ENCODE results near the gene DPPA5. TPM values are rescaled to one million over a fixed set of nuclear protein-coding genes. Genes with fewer than 3 reads are reported as not detected.
A peak's percentile ranks its signal among the peaks of the same experiment; 100 is the strongest.
"Not testable (repeated sequence)": the region's sequence is repeated elsewhere in the genome, so short reads cannot be mapped to it uniquely, and the experiment has no call there.

The DPPA5 gene
- total RNA-seq, result not detected

GRCh38 chr6:73353636-73354593, at the start of gene DPPA5:
DPPA5 (minus strand) TSS chr6:73354276; CDS start chr6:73354225, 51 bp downstream.
- DNase-seq, result no peak

DNA sequence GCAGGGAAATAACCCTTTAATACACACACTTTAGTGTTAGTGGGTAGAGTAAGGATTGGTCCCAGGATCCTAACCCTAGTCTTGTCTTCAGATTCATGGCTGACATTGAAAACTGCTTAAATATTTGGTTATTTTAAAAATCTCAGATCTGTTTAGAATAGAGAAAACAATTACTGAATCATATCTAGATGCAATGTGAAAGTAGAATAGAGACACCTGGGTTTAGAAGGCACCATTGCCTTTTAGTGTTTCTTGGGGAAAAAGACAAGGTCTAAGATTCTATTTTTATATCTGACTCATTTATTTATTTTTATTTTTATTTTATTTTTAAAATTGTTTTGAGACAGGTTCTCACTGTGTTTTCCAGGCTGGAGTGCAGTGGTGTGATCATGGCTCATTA, 46.6 kb upstream of the DPPA5 start:
- DNase-seq, result no peak

- no peak for DNase-seq
These were observed 41.8 kb upstream of the DPPA5 start for GRCh38 chr6:73395875-73396274.

DNA sequence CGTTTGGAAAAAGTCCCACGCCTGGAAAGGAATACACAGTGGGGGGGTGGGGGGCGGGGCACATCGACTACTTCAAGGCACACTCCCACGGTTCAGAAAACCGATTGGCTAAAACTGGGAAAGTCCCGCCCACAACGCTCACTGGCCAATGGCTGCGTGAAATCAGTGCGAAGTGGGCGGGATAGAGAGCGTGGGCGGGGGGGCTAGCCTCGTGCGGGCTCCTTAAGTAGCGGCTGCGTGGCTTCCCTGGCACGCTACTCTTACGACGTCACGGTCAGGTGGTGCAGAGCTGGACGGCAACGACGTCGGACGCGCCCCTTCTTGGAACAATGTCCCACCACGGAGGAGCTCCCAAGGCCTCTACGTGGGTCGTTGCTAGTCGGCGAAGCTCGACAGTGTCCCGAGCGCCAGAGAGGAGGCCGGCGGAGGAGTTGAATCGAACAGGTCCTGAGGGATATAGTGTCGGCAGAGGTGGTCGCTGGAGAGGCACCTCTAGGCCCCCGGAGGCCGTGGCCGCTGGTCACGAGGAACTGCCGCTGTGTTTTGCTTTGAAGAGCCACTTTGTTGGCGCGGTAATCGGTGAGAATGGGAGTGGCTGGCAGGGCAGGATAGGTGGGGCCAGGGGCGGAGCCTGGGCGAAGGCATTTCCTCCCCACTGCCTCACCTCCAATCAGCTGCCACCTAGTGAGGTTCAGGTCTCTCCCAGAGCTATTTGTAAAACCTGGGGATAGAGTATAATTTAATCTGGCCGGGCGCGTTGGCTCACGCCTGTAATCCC, 40.7 kb upstream of the DPPA5 start, which contains the start of gene DDX43:
DDX43 (plus strand) TSS at position 252 of the 778 bp plus-strand sequence; CDS start at position 330, 78 bp downstream.
- no peak for DNase-seq

DNA sequence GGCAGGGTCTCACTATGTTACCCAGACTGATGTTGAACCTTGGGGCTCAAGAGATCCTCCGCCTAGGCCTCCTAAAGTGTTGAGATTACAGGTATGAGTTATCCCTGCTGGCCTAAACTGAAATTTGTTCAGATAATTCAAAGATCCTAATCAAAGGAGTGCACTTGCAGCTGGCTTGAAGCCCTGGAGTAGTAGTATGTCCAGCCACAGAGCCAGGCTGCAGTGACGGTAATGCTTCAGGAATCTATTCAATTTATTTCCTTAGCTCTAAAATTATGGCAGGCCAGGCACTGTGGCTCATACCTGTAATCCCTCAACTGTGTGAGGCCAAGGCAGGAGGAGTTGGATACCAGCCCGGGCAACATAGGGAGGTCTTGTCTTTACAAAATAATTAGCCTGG, 39.2 kb upstream of the DPPA5 start:
- DNase-seq, result no peak

DNA sequence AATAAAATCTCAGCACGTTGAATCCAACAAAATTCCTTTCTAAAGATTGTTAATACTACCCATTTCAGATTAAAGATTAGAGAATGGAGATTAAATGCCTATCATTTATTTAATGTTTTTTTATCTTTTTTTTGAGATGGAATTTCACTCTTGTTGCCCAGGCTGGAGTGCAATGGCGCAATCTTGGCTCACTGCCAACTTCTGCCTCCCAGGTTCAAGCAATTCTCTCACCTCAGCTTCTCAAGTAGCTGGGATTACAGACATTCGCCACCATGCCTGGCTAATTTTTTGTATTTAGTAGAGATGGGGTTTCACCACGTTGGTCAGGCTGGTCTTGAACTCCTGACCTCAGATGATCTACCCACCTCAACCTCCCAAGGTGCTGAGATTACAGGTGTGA, 38.1 kb upstream of the DPPA5 start:
- DNase-seq, result not testable (repeated sequence)

DNA sequence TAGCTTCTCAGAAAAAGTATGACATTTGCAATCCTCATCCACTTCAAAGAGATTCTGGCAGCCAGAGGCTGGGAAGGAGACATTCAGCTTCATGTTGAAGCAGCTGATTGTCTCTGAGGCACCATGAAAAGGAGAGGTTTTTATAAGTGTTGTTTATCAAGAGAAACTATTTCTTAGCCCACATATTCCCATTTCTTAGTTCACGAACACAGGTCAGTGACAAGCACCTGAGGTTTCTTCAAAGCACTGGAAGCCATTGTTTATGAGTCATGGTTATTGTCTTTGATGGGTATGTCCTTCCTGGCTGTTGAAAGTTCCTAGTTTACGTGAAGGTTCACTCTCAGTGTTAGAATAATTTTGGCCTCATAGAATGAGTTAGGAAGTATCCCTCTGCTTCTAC, 37.6 kb upstream of the DPPA5 start:
- no peak for DNase-seq

DNA sequence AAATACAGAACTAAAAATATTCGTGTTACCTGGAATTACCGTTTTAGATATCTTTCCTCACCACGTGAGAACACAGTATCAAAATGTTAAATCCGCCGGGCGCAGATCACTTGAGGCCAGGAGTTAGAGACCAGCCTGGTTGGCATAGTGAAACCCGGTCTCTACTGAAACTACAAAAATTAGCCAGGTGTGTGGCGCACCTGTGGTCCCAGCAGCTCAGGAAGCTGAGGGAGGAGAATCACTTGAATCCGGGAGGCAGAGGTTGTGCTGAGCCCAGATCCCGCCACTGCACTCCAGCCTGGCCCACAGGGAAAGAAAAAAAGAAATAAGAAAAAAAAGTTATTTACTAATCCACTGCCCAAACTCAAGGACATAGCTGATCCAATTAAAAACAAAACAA, 35.8 kb upstream of the DPPA5 start:
- no peak for DNase-seq

- peak; percentile 1 for DNase-seq
These were observed 34.9 kb upstream of the DPPA5 start for GRCh38 chr6:73388800-73389512.

- DNase-seq, result no peak
These were observed 34.3 kb upstream of the DPPA5 start for GRCh38 chr6:73388433-73388799.

- DNase-seq, result no peak
These were observed 28.5 kb upstream of the DPPA5 start for GRCh38 chr6:73382462-73383113.

DNA sequence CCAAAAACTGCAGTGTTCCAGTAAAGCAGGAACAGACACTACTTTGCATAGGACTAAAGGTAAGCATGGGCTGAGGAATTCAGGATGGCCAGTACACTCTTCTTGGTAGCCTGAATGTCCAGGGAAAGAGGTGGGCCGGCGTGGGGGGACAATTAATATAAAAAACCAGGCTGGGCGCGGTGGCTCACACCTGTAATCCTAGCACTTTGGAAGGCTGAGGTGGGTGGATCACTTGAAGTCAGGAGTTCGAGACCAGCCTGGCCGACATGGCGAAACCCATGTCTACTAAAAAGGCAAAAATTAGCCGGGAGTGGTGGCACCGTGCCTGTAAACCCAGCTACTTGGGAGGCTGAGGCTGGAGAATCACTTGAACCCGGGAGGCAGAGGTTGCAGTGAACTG, 27.5 kb upstream of the DPPA5 start:
- not testable (repeated sequence) for DNase-seq

GRCh38 chr6:73377225-73377624, 23.1 kb upstream of the DPPA5 start:
- no peak for DNase-seq

- DNase-seq, result no peak
These were observed 21.1 kb upstream of the DPPA5 start for GRCh38 chr6:73375216-73375615.

DNA sequence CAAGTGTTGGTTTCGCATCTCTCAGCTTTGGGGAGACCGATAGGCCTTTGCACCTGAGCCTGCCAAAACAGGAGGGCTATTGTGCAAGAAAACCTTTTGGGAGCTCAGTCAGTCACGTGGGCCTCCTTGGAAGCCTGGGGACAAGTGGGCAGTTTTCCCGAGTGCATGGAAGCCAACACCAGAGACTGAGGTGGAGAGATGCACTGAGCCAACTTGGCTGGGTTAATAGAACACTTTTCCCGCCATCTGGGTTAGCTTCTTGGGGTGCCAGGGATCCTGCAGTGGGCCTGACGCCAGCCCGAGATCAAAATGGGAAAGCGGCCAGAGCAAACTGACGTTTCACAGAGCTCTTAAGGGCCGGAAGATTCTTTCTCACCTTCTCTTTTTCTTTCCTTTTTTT, 18.4 kb upstream of the DPPA5 start:
- DNase-seq, result no peak

DNA sequence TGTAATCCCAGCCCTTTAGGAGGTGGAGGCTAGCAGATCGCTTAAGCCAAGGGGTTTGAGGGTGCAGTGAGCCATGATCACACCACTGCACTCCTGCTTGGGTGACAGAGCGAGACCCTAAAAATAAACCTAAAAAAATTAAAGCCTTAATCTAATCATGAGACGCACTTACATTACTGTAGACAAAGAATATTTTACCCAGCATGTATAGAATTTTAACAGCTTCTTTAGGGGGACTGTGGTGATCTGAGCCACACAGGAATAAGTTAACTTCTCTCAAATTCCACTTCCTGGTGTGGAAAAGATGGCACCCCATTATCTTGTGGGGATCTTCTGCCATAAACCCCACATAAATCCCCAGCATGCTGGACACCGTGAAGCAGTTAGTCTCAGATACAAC, 17.9 kb upstream of the DPPA5 start:
- no peak for DNase-seq

DNA sequence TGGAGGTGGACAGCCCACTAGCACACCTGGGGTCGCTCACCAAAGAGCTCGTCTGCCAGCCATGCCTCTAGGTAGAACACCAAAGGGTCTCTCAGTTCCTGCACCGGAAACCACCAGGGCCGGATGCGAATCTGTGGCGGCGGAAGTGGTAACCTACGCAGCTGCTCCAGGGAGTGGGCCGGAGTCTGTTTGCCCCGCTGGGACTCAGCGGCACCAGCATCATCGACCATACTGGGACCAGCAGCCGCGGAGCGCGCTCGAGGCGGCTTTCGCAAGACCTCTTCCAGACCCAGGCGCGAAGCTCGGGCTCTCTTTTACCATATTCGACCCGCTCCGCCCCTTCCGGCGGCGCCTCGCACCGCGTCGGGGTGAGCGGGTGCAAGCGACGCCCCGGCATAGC, 15.5 kb upstream of the DPPA5 start, which contains the start of gene OOEP:
OOEP (minus strand) TSS at position 335 of the 400 bp plus-strand sequence; CDS start at position 230, 105 bp downstream.
- no peak for DNase-seq

DNA sequence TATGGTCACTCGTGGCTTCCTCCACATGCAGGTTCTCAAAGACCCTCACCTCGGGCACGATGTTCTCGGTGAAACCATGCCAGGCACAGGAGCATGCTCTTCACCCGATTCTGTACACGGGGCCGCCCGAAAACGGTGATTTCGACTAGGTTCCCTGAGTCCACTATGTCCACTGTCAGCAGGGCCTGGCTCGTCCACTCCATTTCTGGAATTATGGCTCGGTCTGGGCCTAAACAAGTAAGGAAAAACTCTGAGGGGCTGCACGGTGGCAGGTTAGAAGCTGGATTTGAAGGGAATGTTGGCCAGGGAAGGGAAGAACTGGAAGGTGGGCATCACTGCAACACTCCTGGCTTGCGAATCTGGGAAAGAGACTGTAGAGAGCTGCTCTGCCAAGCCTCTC, 15.1 kb upstream of the DPPA5 start:
- no peak for DNase-seq

DNA sequence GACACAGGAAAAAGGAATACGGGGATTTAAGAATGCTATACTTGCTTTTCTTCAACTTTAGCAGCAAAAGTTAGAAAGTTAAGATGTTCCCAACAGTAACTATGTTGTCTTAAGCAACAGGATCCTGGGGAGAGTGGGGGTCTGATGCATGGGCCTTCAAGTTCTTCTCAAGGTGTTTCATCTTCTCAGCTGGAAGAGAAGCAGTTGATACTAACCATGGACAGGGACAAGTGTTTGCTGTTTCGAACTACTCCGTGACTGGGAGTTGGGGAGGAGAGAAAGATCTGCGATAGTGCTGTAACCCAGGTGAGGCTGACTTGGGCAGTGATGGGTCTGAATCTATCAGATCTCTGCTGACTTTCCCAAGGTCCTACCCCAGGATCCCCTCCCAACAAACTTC, 14.6 kb upstream of the DPPA5 start:
- no peak for DNase-seq

GRCh38 chr6:73367761-73368355, 13.8 kb upstream of the DPPA5 start:
- DNase-seq, result no peak

- no peak for DNase-seq
These were observed 10.5 kb upstream of the DPPA5 start for GRCh38 chr6:73364549-73364948.

GRCh38 chr6:73364121-73364520, 10.0 kb upstream of the DPPA5 start:
- no peak for DNase-seq

Measured in skin of body (tissue), 2 donors.